ENCODE data around the gene GSTM3.
A peak's percentile ranks its signal among the peaks of the same experiment; 100 is the strongest.

GSTM3 gene

GRCh38 chr1:109786531-109787021, 45.7 kb upstream of the GSTM3 start:
- DNase-seq (ENCODE audit: extremely low read depth, low read depth), result no peak
- no peak for TF ChIP-seq CTCF (IDR thresholded peaks at IDR 0.05; ENCODE audit: low read depth, low read length)

- DNase-seq (ENCODE audit: extremely low read depth, low read depth), result no peak
- no peak for TF ChIP-seq CTCF (IDR thresholded peaks at IDR 0.05; ENCODE audit: low read depth, low read length)
Observed at GRCh38 chr1:109786112-109786480, 45.3 kb upstream of the GSTM3 start.

- no peak for DNase-seq (ENCODE audit: extremely low read depth, low read depth)
- no peak for TF ChIP-seq CTCF (IDR thresholded peaks at IDR 0.05; ENCODE audit: low read depth, low read length)
Observed at GRCh38 chr1:109785446-109786111, 44.7 kb upstream of the GSTM3 start.

DNA sequence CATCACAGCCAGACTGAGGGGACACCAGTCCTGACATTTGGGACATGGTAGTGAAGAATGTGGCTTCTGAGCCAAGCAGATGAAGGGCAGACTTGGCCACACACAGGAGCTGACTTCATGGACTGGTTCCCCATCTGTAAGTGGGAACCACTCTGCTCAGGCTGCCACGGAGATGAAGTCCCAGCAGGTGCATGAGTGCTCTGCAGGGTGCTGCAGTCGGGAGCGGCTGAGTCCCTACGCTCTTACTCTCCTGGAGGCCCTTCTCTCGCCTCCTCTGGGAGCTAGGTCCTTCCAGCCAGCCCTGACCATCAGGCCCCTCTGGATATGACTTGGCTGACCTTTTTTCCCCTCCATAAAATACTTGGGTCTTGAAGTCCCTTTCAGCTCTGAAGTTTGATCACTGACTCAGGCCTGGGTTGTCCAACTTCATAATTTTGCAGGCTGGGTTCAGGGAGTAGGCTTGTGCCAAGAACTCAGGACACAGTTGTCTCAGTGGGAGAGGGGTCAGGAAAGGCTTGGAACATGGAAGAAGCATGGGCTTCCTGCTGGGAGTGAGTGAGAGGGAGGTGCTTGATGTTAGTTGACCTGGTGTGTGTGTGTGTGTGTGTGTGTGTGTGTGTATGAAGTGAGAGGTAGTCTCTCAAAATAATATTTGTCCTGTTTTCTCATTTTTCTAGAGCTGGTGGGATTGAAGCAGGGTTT, 43.9 kb upstream of the GSTM3 start:
- no peak for DNase-seq (ENCODE audit: extremely low read depth, low read depth)
- TF ChIP-seq CTCF (IDR thresholded peaks at IDR 0.05; ENCODE audit: low read depth, low read length), result no peak

DNA sequence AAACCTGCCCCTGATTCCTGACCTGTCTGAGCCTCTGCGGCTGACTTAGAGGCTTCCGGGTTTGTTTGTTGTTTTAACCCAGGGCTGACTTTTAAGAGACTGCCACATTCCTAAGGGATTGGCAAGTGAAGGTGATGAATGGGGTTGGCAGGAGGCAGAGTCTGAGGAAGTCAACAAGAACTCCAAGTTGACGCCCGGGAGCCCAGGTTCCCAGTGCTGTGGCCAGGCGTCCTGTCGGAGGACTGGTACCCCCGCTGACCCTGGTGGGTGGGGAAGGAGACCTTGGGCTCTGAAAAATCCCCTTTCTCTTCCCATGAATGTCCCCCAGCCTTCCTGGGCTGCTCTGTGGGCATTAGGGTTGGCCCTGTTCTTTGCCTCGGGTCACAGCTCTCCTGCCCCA, 42.6 kb upstream of the GSTM3 start:
- no peak for TF ChIP-seq CTCF (IDR thresholded peaks at IDR 0.05; ENCODE audit: low read depth, low read length)
- no peak for DNase-seq (ENCODE audit: extremely low read depth, low read depth)

DNA sequence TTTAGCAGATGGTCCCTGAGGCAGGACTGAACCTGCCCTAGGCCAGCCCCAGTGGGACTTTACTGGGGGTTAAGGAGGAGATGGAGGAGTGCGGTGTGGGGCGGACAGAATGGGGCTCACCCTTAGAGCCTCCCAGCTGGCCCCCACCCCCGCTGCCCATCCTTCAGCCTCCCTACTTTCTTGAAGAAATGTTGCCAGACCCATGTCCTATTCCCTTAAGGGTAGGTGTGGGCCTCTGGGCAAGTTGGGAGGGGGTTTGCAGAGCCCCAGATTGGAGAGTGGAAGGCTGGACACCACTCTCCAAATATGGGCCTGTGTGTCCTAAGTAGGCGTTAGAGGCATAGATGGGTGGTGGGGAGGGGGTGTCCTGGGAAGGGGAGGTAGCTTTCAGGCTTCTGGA, 42.1 kb upstream of the GSTM3 start:
- TF ChIP-seq CTCF (IDR thresholded peaks at IDR 0.05; ENCODE audit: low read depth, low read length), result no peak
- no peak for DNase-seq (ENCODE audit: extremely low read depth, low read depth)

- TF ChIP-seq CTCF (IDR thresholded peaks at IDR 0.05; ENCODE audit: low read depth, low read length), result no peak
- DNase-seq (ENCODE audit: extremely low read depth, low read depth), result peak; percentile 60
Observed at GRCh38 chr1:109782514-109782913, 41.7 kb upstream of the GSTM3 start.

Data from AG09319 (cell line).